GM10847 (cell line): ENCODE results near the gene SUFU.

ENCODE experiments used
- POLR2A ChIP-seq: IDR thresholded peaks from 2 replicates; pipeline ENCODE4 v1.6.1; 2011; ENCODE audit not compliant: insufficient read length; ENCODE audit errors: extremely low read depth

Gene SUFU

DNA sequence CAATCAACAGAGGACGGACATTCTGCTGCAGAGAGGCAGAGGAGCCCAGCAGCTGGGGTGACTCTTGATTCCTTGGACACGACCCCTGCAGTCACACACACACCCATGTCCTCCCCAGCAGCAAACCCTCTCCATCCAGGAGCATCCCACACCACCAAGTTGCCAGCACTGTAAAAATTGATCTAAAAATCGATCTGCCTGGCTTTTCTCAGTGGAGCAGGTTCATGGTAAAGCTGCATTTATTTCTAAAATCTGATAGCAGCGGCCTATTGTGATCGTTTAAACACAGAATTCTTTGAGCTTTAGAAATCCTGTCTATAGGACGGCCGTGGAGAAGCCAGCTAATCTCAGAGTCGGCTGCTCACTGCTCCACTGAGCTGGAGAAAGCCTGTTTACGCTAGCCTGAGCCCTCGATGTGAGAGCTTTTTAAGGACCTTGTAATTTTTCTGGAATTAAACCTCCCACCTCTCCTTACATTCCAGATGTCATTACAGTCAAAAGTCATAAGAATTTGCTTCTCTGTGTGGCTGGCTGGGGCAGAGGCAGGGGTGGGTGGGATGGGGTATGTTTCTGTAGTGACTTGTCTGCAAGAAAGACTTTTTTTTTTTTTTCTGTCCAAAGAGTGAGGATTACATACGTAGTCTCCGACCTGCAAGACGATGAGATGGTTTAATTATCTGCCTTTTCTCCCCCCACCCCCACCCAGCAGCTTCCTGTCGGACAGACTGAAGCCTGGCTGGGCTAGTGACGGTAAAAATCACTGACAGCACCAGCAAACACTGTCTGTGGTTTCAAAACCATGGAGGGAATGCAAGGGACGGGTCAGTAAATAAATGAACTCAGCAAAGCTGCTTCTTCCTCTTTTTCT lies 172.1 kb downstream of the SUFU start:
- TF ChIP-seq POLR2A = no peak

- no peak for TF ChIP-seq POLR2A
Observed at GRCh38 chr10:102676534-102677315, 173.0 kb downstream of the SUFU start.

DNA sequence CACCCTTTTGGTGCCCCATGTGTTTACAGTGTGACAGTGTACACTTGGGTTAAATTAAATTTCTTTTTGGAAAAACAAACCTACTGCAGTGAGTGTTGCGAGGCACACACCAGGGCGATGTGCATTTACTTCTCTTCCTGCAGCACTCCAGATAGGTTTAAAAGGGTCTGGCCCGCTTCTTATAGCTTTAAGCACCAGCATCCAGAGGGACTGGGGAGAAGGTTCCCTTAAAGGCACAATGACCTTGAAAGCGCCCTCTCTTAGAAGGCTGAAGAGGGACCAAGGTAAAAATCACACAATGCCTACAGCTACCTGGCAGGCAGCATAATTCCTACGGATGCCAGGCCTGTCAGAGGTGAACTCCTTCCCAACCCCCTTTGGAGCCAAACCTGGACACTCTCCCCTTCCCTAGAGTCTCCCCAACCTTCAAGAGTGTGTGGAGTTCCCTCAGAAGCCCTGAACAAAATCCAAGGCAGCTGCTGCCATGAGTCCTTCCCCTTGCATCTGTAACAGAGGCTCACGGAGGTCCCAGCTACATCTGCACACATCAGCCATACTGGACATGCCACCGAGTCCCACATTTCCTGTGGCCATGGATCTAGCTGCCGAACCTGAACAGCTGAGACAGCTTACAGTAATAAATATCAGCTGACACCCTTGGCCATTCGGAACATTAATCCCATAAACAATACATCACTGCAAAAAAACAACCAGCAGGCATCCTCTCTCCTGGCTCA lies 173.7 kb downstream of the SUFU start:
- no peak for TF ChIP-seq POLR2A

- no peak for TF ChIP-seq POLR2A
Observed at GRCh38 chr10:102678068-102678400, 174.3 kb downstream of the SUFU start.

- no peak for TF ChIP-seq POLR2A
Observed at GRCh38 chr10:102678842-102679289, 175.1 kb downstream of the SUFU start.

DNA sequence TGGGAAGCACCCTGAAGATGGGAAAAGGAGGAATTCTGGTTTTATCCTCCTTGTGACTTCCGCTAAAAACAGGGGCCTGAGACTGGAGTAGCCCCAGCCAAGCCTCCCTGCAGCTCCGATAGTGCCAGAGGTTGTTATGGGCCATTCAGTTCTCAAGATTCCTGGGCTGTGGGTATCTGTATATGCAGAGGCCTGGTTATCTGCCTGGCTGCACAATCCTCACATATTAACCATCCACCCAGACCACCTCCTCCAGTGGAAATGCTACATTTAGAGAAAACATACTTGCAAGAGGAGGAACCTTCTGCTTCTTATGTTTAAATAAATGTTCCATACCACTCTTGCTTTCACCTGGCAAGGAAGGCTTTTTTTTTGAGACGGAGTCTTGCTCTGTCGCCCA lies 175.8 kb downstream of the SUFU start:
- no peak for TF ChIP-seq POLR2A

DNA sequence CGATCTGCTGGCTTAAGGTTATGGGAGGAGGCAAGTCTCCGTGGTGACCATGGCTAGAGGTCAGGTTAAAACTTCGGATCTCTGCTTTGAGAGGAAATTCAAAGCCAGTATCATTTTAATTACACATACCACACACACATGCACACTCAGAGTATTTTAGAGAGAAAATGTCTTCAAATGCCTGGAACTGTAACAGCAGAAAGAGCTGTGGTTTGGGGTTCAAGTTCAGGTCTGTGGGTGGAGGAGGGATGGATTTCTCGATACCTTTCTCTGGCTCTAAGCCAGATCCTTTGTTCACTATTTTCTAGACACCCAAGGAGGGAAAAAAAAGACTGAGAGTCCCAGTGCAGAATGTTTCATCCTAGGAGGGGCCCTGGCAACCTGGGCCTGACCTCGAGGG lies 177.9 kb downstream of the SUFU start:
- TF ChIP-seq POLR2A = no peak

DNA sequence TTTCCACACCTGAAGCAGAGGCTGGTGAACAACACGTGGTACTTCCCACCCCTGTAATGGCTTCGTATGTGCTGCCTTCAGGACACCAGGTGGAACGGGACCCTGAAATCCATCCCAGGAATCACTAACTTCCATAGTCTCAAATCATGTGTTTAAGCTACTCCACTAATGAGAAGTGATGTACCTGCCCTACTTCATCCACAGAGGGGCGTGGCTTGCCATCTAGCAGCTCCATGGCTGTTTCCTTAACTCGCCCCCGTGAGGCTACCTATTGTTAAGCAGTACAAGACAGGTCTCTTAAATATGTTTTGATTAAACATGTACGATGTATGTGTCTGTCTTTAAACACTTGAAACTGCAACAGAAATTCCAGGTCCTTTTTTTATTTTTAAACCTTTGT lies 178.6 kb downstream of the SUFU start:
- no peak for TF ChIP-seq POLR2A

DNA sequence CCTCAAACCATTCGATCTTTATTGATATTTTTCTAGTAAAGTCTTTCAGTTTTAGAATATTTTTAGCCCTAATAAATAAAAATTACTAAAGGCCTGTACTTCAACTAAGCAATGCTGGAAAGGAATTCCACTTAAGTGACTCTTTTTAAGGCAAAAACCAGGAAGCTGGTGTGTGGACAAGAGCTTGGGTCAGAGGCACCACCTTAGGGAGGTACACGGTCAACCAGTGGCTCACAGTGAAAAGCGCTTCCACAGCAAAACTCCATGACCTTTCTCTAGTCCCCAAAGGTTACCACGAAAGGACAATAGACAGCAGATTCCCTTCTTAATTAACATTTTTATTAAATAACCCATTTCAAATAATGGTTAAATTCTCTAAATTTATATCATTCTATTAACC lies 179.2 kb downstream of the SUFU start:
- TF ChIP-seq POLR2A = no peak
